Ishikawa (cell line): ENCODE results near the gene ACAA2.

Experiments used
- CEBPB ChIP-seq: IDR thresholded peaks from 2 replicates; pipeline ENCODE4 v1.6.1; 2012
- CREB1 ChIP-seq: IDR thresholded peaks from 2 replicates; pipeline ENCODE4 v1.6.1; 2012; ENCODE audit warnings: low read depth
- EGR1 ChIP-seq: IDR thresholded peaks from 2 replicates; pipeline ENCODE4 v1.6.1; 2012
- EP300 ChIP-seq: IDR thresholded peaks from 2 replicates; pipeline ENCODE4 v1.6.1; 2012; ENCODE audit warnings: borderline replicate concordance
- FOXM1 ChIP-seq: IDR thresholded peaks from 2 replicates; pipeline ENCODE4 v1.6.1; 2012; ENCODE audit warnings: low read depth, borderline replicate concordance
- NFIC ChIP-seq: IDR thresholded peaks from 2 replicates; pipeline ENCODE4 v1.6.1; 2012
- RAD21 ChIP-seq: IDR thresholded peaks from 2 replicates; pipeline ENCODE4 v1.6.1; 2012; ENCODE audit warnings: low read depth
- TAF1 ChIP-seq: IDR thresholded peaks from 2 replicates; pipeline ENCODE4 v1.6.1; 2012; ENCODE audit warnings: low read depth, mild to moderate bottlenecking
- TCF12 ChIP-seq: IDR thresholded peaks from 2 replicates; pipeline ENCODE4 v1.6.1; 2012; ENCODE audit warnings: low read depth
- TEAD4 ChIP-seq: IDR thresholded peaks from 2 replicates; pipeline ENCODE4 v1.6.1; 2012
- YY1 ChIP-seq: IDR thresholded peaks from 2 replicates; pipeline ENCODE4 v1.6.1; 2012; ENCODE audit warnings: low read depth
- ZBTB7A ChIP-seq: IDR thresholded peaks from 2 replicates; pipeline ENCODE4 v1.6.1; 2012; ENCODE audit warnings: low read depth
- TF ChIP-seq, protein P1 (sequence below): IDR thresholded peaks from 2 replicates; pipeline ENCODE4 v1.6.1; 2012; ENCODE audit warnings: low read depth, mild to moderate bottlenecking
- TF ChIP-seq, protein P2 (sequence below): IDR thresholded peaks from 2 replicates; pipeline ENCODE4 v1.6.1; 2012
- TF ChIP-seq, protein P3 (sequence below): IDR thresholded peaks from 2 replicates; pipeline ENCODE4 v1.6.1; 2012

Gene ACAA2

DNA sequence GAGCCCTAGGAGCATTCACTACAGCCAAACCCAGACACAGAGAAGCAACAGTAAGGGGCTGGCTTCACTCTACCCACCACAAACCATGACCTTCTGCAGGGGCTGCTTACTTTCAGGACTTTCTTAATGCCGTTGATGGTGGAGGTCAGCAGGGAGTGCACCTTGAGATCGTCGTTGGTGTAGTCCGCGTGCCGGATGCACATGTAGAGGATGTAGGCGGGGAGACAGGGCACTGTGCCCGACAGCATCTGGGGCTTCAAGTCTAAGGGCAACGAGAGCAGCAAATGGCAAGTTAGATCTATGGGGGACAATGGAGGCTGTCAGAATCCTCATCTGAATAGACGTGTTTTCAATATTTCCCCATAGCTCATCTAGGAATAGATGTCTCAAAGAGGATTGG is 29.8 kb upstream of the ACAA2 start:
- TF ChIP-seq, protein P1, sequence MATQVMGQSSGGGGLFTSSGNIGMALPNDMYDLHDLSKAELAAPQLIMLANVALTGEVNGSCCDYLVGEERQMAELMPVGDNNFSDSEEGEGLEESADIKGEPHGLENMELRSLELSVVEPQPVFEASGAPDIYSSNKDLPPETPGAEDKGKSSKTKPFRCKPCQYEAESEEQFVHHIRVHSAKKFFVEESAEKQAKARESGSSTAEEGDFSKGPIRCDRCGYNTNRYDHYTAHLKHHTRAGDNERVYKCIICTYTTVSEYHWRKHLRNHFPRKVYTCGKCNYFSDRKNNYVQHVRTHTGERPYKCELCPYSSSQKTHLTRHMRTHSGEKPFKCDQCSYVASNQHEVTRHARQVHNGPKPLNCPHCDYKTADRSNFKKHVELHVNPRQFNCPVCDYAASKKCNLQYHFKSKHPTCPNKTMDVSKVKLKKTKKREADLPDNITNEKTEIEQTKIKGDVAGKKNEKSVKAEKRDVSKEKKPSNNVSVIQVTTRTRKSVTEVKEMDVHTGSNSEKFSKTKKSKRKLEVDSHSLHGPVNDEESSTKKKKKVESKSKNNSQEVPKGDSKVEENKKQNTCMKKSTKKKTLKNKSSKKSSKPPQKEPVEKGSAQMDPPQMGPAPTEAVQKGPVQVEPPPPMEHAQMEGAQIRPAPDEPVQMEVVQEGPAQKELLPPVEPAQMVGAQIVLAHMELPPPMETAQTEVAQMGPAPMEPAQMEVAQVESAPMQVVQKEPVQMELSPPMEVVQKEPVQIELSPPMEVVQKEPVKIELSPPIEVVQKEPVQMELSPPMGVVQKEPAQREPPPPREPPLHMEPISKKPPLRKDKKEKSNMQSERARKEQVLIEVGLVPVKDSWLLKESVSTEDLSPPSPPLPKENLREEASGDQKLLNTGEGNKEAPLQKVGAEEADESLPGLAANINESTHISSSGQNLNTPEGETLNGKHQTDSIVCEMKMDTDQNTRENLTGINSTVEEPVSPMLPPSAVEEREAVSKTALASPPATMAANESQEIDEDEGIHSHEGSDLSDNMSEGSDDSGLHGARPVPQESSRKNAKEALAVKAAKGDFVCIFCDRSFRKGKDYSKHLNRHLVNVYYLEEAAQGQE: no peak
- TF ChIP-seq TAF1 (no peak), CREB1 (no peak)

DNA sequence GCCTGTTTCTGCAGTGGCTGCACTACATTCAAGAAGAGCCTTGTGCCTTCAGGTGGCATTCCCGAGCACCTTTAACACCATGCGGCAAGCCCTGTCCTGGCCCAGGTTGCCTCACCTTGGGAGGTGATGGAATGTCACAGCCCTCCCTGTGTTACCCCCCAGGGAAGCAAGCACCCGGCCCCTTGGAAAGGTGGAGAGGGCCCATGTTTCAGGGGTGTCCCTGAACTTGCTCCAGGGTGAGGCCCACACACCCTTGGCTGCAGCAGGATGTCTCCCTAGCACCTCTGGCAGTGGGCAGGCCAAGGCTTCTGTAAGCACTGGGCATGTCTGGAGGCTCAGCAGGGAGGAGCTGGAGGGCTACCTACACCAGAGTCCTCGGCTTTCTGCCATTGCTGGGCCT is 29.3 kb upstream of the ACAA2 start:
- TF ChIP-seq, protein P2, sequence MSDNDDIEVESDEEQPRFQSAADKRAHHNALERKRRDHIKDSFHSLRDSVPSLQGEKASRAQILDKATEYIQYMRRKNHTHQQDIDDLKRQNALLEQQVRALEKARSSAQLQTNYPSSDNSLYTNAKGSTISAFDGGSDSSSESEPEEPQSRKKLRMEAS: no peak
- TF ChIP-seq, protein P3, sequence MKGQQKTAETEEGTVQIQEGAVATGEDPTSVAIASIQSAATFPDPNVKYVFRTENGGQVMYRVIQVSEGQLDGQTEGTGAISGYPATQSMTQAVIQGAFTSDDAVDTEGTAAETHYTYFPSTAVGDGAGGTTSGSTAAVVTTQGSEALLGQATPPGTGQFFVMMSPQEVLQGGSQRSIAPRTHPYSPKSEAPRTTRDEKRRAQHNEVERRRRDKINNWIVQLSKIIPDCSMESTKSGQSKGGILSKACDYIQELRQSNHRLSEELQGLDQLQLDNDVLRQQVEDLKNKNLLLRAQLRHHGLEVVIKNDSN: no peak
- TF ChIP-seq YY1: no peak
- TF ChIP-seq FOXM1: no peak
- no peak for TF ChIP-seq EGR1
- no peak for TF ChIP-seq CREB1
- no peak for TF ChIP-seq TEAD4
- TF ChIP-seq, protein P1: no peak
- TF ChIP-seq TAF1: no peak
- no peak for TF ChIP-seq EP300
- no peak for TF ChIP-seq ZBTB7A
- TF ChIP-seq RAD21: no peak
- TF ChIP-seq TCF12: no peak
- no peak for TF ChIP-seq NFIC
- no peak for TF ChIP-seq CEBPB

DNA sequence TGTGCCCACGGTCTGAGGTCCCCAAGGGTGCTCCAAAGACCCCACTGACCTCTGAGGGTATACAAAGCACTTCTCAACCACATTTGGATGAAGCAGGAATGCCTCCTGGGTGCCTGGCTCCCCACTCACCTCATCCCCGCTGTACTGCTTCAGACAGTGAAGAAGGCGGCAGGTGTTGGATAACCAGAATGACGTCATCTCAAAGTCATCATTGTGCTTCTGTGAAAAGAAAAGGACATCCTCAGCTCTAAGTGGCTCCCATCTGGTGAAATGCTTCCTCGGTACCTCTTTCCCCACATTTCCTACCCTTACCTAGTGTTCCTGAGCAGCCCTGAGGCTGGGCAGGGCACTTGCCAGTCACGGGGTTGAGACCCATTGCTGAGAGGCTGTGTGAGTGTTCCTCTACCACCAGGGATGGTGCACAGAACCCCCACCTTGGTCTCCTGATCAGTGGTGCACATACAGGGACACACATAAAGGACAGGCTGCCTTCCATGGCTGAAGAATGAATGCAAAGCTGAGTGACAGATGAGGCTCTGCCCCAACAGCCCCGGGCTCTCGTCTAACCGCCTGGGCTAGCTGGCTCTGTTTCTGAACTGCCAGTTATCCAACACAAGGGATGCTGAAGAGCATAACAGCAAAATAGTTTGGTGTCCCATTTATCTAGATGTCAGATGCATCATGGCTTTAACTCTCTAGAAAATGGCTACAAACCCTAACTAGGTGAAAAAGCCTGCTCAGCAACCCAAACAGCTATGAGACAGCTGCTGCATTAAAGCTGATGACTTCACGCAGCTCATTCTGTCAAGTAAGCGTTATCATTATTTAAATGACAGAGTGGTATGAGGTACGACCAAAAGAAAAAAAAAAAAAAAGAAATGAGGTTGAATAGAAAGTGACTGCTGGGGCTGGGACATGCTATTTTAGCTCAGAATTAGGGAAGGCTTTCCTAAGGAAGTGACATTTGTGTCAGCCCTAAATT is 28.2 kb upstream of the ACAA2 start:
- TF ChIP-seq TCF12: no peak
- no peak for TF ChIP-seq EGR1
- TF ChIP-seq NFIC: no peak
- TF ChIP-seq TAF1: no peak
- TF ChIP-seq CEBPB: no peak
- no peak for TF ChIP-seq YY1
- no peak for TF ChIP-seq TEAD4
- TF ChIP-seq FOXM1: no peak
- TF ChIP-seq, protein P2: no peak
- TF ChIP-seq, protein P3: no peak
- no peak for TF ChIP-seq EP300
- no peak for TF ChIP-seq RAD21
- TF ChIP-seq, protein P1: no peak
- no peak for TF ChIP-seq ZBTB7A
- TF ChIP-seq CREB1: no peak

DNA sequence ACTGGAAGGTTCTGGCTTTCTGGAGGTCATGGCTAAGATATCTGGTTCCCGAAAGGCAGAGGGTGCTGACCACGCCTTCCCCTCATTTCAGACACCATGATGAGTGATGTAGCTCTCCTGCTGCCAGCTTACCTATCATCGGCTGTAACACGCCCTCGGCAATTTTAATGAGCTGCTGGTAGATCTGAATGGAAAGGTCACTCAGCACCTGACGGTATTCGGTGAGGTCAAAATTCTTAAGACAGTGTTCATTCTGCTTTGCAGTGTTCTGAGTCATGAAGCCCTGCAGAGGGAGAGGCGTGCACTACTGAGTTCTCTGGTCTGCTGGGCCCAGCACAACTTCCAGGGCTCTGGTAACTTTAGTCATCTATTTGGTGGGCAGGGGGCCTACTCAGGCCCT is 25.7 kb upstream of the ACAA2 start:
- TF ChIP-seq YY1: no peak
- no peak for TF ChIP-seq EGR1
- TF ChIP-seq, protein P2: no peak
- TF ChIP-seq ZBTB7A: no peak
- TF ChIP-seq CEBPB: no peak
- TF ChIP-seq CREB1: no peak
- no peak for TF ChIP-seq RAD21
- no peak for TF ChIP-seq NFIC
- TF ChIP-seq TCF12: no peak
- no peak for TF ChIP-seq TEAD4
- TF ChIP-seq FOXM1: no peak
- TF ChIP-seq EP300: no peak
- TF ChIP-seq, protein P3: no peak
- TF ChIP-seq TAF1: no peak
- TF ChIP-seq, protein P1: no peak
